HepG2 (cell line): ENCODE measurements around the gene NELL1. TPM values are rescaled to one million over a fixed set of nuclear protein-coding genes. Genes with fewer than 3 reads are reported as not detected.
A peak's percentile ranks its signal among the peaks of the same experiment; 100 is the strongest.
"Not testable (repeated sequence)": the region's sequence is repeated elsewhere in the genome, so short reads cannot be mapped to it uniquely, and the experiment has no call there.

Experiments used
- ATAC-seq: fragments of 200-7000 bp; cut with Tn5 transposase; 3 replicates; pipeline ENCODE4 v1.9.1; 2020; ENCODE audit warnings: mild to moderate bottlenecking, moderate library complexity
- BruUV-seq: library from RNA; stranded (reverse); fragments of 400-500 nt; replicated peaks from 2 replicates; lab custom pipeline; 2021; lab: Mats Ljungman, UMichigan
- CTCF ChIA-PET: fragments of 300-600 bp; formaldehyde crosslinking; extraction: SDS; loops from one replicate; lab custom pipeline; 2021; ENCODE audit warnings: low total read pairs, inconsistent platforms, low intra/inter-chr PET ratio; lab: Yijun Ruan, JAX
- POLR2A ChIA-PET: fragments of 350-600 bp; sonication (Branson Sonifier 250); formaldehyde crosslinking; loops from one replicate; lab custom pipeline; 2020; ENCODE audit warnings: antibody characterized with exemption, inconsistent platforms; lab: Yijun Ruan, JAX
- DNase-seq: peaks from one replicate; pipeline ENCODE4 v3.0.0-alpha.2; 2015; ENCODE audit warnings: low spot score
- FAIRE-seq: peaks from 3 replicates; lab custom pipeline; 2011; peaks lifted over from hg19 to GRCh38; lab: Jason Lieb, UNC
- H2AFZ ChIP-seq: one replicate; pipeline ENCODE4 v1.6.1; 2011; ENCODE audit warnings: low read length, inconsistent platforms
- H3K27ac ChIP-seq: fragments of 300-600 bp; 3 replicates; pipeline ENCODE4 v1.8.0; 2011; ENCODE audit warnings: mixed run types, mild to moderate bottlenecking, mixed read lengths, low read length, inconsistent platforms; ENCODE audit not compliant: insufficient read depth; ENCODE audit errors: extremely low read length
- H3K27me3 ChIP-seq, 2 experiments: fragments of 200-600 bp in 1 of 2; 2 replicates in 1 of 2; 3 replicates in 1 of 2; pipeline versions ENCODE4 v1.6.0 to v1.8.0; 2011; ENCODE audit warnings: low read length in 2 of 2, mild to moderate bottlenecking in 2 of 2, moderate library complexity in 2 of 2, inconsistent platforms in 1 of 2; ENCODE audit not compliant: insufficient read depth in 2 of 2, control insufficient read depth in 1 of 2
- H3K36me3 ChIP-seq, 2 experiments: fragments of 200-600 bp in 1 of 2; replicated peaks in 1 of 2; 2 replicates in 1 of 2; 3 replicates in 1 of 2; pipeline versions ENCODE4 v1.5.1 to v1.8.0; 2011; ENCODE audit warnings: low read length in 2 of 2, inconsistent platforms in 1 of 2; ENCODE audit not compliant: insufficient read depth in 2 of 2, control insufficient read depth in 1 of 2
- H3K4me1 ChIP-seq: 2 replicates; pipeline ENCODE4 v1.5.1; 2012; ENCODE audit warnings: low read length, inconsistent platforms; ENCODE audit not compliant: insufficient read depth
- H3K4me2 ChIP-seq: 2 replicates; pipeline ENCODE4 v1.6.0; 2011; ENCODE audit warnings: low read depth, low read length, inconsistent platforms
- H3K4me3 ChIP-seq, 3 experiments: fragments of 200-600 bp in 1 of 3; sonication (generic), shearing (Covaris generic) in 1 of 3; replicated peaks in 1 of 3; 2 replicates each; pipeline ENCODE4 v1.5.1; 2011 to 2016; ENCODE audit warnings: low read length in 3 of 3, inconsistent platforms in 2 of 3, low read depth in 2 of 3, mild to moderate bottlenecking in 2 of 3, control low read depth in 1 of 3, mixed read lengths in 1 of 3; ENCODE audit not compliant: insufficient read depth in 1 of 3
- H3K79me2 ChIP-seq: one replicate; pipeline ENCODE4 v1.6.1; 2011; ENCODE audit warnings: low read length, inconsistent platforms; ENCODE audit not compliant: insufficient read depth
- H3K9ac ChIP-seq: 2 replicates; pipeline ENCODE4 v1.6.0; 2011; ENCODE audit warnings: mild to moderate bottlenecking, low read depth, low read length, inconsistent platforms; ENCODE audit not compliant: insufficient read depth
- H3K9me3 ChIP-seq: 2 replicates; pipeline ENCODE4 v1.5.1; 2012; ENCODE audit warnings: mild to moderate bottlenecking, low read length
- H4K20me1 ChIP-seq: 2 replicates; pipeline ENCODE4 v1.6.0; 2011; ENCODE audit warnings: inconsistent platforms, mild to moderate bottlenecking, low read length, moderate library complexity; ENCODE audit not compliant: insufficient read depth
- NFE2L2 ChIP-seq: fragments of 150-350 bp; IDR thresholded peaks from 2 replicates; pipeline ENCODE4 v1.6.1; 2014; ENCODE audit warnings: low read length
- SIX4 ChIP-seq: sonication (generic); formaldehyde crosslinking; IDR thresholded peaks from 2 replicates; pipeline ENCODE4 v1.4.0; 2020; ENCODE audit warnings: missing genetic modification reagents
- STAG1 ChIP-seq: sonication (generic); formaldehyde crosslinking; IDR thresholded peaks from 2 replicates; pipeline ENCODE4 v1.4.0; 2020; ENCODE audit warnings: missing genetic modification reagents
- TEAD3 ChIP-seq: optimal IDR thresholded peaks from 2 replicates; pipeline ENCODE3; 2016; ENCODE audit warnings: borderline replicate concordance
- WGBS: methylation state at CpG from one replicate; pipeline ENCODE4 v1.1.6; 2017; ENCODE audit warnings: low lambda C conversion rate; 5-methylcytosine and 5-hydroxymethylcytosine counted together
- in situ Hi-C: cut with HindIII; loops from 2 replicates; pipeline ENCODE4 v1.10.0; 2017; ENCODE audit warnings: low pct_unique_long_range_greater_than_20kb; ENCODE audit not compliant: extremely low pct_ligation_motif_present
- intact Hi-C: fragments of 100-400 bp; cut with micrococcal nuclease; formaldehyde crosslinking; loops from one replicate; pipeline ENCODE4 v1.10.0; 2022; ENCODE audit not compliant: unreplicated experiment
- polyA plus RNA-seq, 8 experiments: library from polyadenylated mRNA; depleted of rRNA in 3 of 8; stranded (reverse) in 7 of 8; unstranded in 1 of 8; fragments of >200 nt; fragmentation: Illumina TruSeq in 4 of 8; extraction: Trizol in 4 of 8; gene quantifications; 2 replicates each; pipeline versions ENCODE4 v1.2.1 to v1.2.3, GENCODE V29; 2011 to 2016; ENCODE audit warnings: low read depth in 4 of 8, missing spikeins in 1 of 8, mixed read lengths in 1 of 8; ENCODE audit not compliant: insufficient read depth in 1 of 8
- total RNA-seq, 5 experiments: library from RNA; depleted of rRNA; stranded (reverse); fragments of >200 nt; fragmentation: Illumina TruSeq; extraction: Trizol; gene quantifications; 2 replicates each; pipeline ENCODE4 v1.2.3, GENCODE V29; 2016; ENCODE audit warnings: low read depth in 1 of 5
- TF ChIP-seq, protein P1 (sequence below): sonication (generic); formaldehyde crosslinking; IDR thresholded peaks from 2 replicates; pipeline ENCODE4 v1.4.0; 2020; ENCODE audit warnings: missing genetic modification reagents

Gene NELL1
- total and polyA plus RNA-seq, 2 of the 13 experiments (the other 11 are each of a cell fraction or from before 2014, with no cell fraction given) = not detected

GRCh38 chr11:21141557-21141956, 472.2 kb downstream of the NELL1 start:
- H3K79me2 ChIP-seq, H3K9ac ChIP-seq, H3K36me3 ChIP-seq, POLR2A ChIA-PET, intact Hi-C loops, CTCF ChIA-PET, in situ Hi-C loops, H3K27me3 ChIP-seq, FAIRE-seq, H3K4me3 ChIP-seq, DNase-seq, ATAC-seq, H3K9me3 ChIP-seq, H4K20me1 ChIP-seq, H3K4me1 ChIP-seq, H2AFZ ChIP-seq, BruUV-seq, H3K27ac ChIP-seq, H3K4me2 ChIP-seq: not testable (repeated sequence)
- 20% methylated on average over 4 of the region's 4 CpGs for WGBS

- no peaks in the 10 kb centered on the region for H3K36me3 ChIP-seq
- in situ Hi-C loops = no loop called here
- TF ChIP-seq STAG1 (CRISPR knock-in tag) = peak; percentile 17; the same call in 1 of the 2 replicates
- TF ChIP-seq SIX4 = no peak
- TF ChIP-seq, protein P1, sequence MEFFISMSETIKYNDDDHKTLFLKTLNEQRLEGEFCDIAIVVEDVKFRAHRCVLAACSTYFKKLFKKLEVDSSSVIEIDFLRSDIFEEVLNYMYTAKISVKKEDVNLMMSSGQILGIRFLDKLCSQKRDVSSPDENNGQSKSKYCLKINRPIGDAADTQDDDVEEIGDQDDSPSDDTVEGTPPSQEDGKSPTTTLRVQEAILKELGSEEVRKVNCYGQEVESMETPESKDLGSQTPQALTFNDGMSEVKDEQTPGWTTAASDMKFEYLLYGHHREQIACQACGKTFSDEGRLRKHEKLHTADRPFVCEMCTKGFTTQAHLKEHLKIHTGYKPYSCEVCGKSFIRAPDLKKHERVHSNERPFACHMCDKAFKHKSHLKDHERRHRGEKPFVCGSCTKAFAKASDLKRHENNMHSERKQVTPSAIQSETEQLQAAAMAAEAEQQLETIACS (CRISPR knock-in tag) = no peak
- no peak for TF ChIP-seq TEAD3 (CRISPR knock-in tag)
- no peak for TF ChIP-seq NFE2L2
- no peak overlapping the region for H3K9ac ChIP-seq
- H3K79me2 ChIP-seq = no peaks in the 10 kb centered on the region
- H3K9me3 ChIP-seq = no peaks in the 10 kb centered on the region
- ChIA-PET POLR2A (no interaction called here), CTCF (no interaction called here)
- no peak overlapping the region for H2AFZ ChIP-seq
- no peak for ATAC-seq
- 0% methylated on average over 2 of the region's 2 CpGs for WGBS
- intact Hi-C loops = no loop called here
- DNase-seq = no peak
- no peak for FAIRE-seq
- H3K4me1 ChIP-seq = no peaks in the 10 kb centered on the region
- H4K20me1 ChIP-seq = no peaks in the 10 kb centered on the region
- BruUV-seq = no TSS peak
- no peak overlapping the region for H3K4me3 ChIP-seq
- H3K27ac ChIP-seq = no peak overlapping the region
- no peaks in the 10 kb centered on the region for H3K27me3 ChIP-seq
- H3K4me2 ChIP-seq = no peak overlapping the region
Measured at GRCh38 chr11:21142007-21142406, 472.6 kb downstream of the NELL1 start.
